IPS-15b (cell line): ENCODE measurements around the gene KANSL1.

Source experiments
- H3K27me3 ChIP-seq: one replicate; pipeline ENCODE4 v1.6.1; 2013; ENCODE audit warnings: low read length; ENCODE audit not compliant: control insufficient read depth, insufficient read depth
- H3K36me3 ChIP-seq: one replicate; pipeline ENCODE4 v1.6.1; 2013; ENCODE audit warnings: low read length; ENCODE audit not compliant: control insufficient read depth, insufficient read depth
- H3K4me1 ChIP-seq: one replicate; pipeline ENCODE4 v1.6.1; 2013; ENCODE audit warnings: mild to moderate bottlenecking, low read length; ENCODE audit not compliant: control insufficient read depth, insufficient read depth
- H3K4me3 ChIP-seq: one replicate; pipeline ENCODE4 v1.5.1; 2013; ENCODE audit warnings: low read depth, low read length
- H3K9ac ChIP-seq: one replicate; pipeline ENCODE4 v1.6.1; 2013; ENCODE audit warnings: low read depth, mild to moderate bottlenecking, low read length
- H3K9me3 ChIP-seq: one replicate; pipeline ENCODE4 v1.6.1; 2013; ENCODE audit warnings: mild to moderate bottlenecking, low read length; ENCODE audit not compliant: control insufficient read depth, insufficient read depth

KANSL1 gene

DNA sequence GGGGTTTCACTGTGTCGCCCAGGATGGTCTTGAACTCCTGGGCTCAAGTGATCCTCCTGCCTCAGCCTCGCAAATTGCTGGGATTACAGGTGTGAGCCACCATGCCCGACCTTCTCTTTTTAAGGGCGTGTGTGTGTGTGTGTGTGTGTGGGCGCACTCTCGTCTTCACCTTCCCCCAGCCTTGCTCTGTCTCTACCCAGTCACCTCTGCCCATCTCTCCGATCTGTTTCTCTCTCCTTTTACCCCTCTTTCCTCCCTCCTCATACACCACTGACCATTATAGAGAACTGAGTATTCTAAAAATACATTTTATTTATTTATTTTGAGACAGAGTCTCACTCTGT lies 190.3 kb downstream of the KANSL1 start:
- Histone ChIP-seq H3K36me3 (no peaks in the 10 kb centered on the region), H3K27me3 (no peaks in the 10 kb centered on the region), H3K9ac (no peak overlapping the region), H3K4me3 (no peak overlapping the region), H3K9me3 (no peaks in the 10 kb centered on the region), H3K4me1 (no peaks in the 10 kb centered on the region)

DNA sequence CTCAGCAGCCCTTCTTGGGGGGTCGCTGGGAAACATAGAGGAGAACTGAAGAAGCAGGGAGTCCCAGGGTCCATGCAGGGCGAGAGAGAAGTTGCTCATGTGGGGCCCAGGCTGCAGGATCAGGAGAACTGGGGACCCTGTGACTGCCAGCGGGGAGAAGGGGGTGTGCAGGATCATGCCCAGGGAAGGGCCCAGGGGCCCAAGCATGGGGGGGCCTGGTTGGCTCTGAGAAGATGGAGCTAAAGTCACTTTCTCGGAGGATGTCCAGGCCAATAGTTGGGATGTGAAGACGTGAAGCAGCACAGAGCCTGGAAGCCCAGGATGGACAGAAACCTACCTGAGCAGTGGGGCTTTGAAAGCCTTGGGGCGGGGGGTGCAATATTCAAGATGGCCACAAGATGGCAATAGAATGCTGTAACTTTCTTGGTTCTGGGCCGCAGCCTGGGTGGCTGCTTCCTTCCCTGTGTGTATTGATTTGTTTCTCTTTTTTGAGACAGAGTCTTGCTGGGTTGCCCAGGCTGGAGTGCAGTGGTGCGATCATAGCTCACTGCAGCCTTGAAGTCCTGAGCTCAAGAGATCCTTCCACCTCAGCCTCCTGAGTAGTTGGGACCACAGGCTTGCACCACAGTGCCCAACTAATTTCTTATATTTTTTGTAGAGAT lies 190.8 kb downstream of the KANSL1 start:
- H3K4me1 ChIP-seq, result no peaks in the 10 kb centered on the region
- no peaks in the 10 kb centered on the region for H3K36me3 ChIP-seq
- H3K4me3 ChIP-seq, result no peak overlapping the region
- no peaks in the 10 kb centered on the region for H3K27me3 ChIP-seq
- H3K9ac ChIP-seq, result no peak overlapping the region
- H3K9me3 ChIP-seq, result no peaks in the 10 kb centered on the region

DNA sequence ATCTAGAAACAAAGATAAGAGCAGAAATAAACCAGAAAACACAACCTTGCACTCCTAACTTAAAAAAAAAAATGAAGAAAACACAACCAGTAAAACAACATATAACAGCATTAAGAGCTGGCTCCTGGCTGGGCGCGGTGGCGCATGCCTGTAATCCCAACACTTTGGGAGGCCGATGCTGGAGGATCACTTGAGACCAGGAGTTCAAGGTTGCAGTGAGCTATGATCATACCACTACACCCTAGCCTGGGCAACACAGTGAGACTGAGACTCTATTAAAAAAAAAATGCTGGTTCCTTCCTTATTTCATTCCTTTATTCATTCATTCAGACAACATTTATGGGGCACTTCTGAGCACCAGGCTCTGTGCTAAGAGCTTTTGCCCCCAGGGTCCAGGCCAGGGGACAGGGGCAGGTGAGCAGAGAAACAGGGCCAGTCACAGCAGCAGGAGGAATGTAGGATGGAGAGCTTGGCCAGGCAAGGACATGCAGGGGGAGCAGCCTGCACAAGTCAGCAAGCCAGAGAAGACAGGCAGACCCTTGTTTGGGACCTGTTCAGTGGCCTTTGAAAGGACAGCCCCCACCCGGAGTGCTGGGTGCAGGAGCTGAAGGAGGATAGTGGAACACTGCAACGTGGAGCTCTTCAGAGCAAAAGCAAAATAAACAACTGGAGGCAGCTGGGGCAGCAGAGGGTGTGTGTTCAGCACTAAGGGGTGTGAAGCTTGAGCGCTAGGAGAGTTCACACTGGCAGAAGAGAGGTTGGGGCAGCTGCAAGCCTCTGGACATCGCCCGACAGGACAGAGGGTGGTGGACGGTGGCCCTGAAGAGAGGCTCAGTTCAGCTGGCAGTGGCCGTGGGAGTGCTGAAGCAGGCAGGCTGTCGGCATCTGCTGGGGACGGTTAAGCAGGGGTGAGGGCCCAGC lies 191.6 kb downstream of the KANSL1 start:
- Histone ChIP-seq H3K4me3 (no peak overlapping the region), H3K27me3 (no peaks in the 10 kb centered on the region), H3K9ac (no peak overlapping the region), H3K9me3 (no peaks in the 10 kb centered on the region), H3K4me1 (no peaks in the 10 kb centered on the region), H3K36me3 (no peaks in the 10 kb centered on the region)

DNA sequence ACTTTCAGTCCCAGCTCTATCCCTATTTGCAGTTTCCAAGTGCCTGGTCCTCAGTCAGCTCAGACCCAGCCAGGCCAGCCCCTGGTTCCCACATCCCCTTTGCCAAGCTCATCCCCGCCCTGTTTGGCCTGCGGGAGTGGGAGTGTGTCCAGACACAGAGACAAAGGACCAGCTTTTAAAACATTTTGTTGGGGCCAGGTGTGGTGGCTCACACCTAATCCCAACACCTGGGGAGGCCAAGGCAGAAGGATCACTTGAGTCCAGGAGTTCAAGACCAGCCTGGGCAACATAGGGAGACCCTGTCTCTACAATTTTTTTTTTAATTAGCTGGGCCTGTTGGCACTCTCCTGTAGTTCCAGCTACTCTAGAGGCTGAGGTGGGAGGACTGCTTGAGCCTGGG lies 192.5 kb downstream of the KANSL1 start:
- Histone ChIP-seq H3K4me3 (no peak overlapping the region), H3K9ac (no peak overlapping the region), H3K4me1 (no peaks in the 10 kb centered on the region), H3K9me3 (no peaks in the 10 kb centered on the region), H3K27me3 (no peaks in the 10 kb centered on the region), H3K36me3 (no peaks in the 10 kb centered on the region)

DNA sequence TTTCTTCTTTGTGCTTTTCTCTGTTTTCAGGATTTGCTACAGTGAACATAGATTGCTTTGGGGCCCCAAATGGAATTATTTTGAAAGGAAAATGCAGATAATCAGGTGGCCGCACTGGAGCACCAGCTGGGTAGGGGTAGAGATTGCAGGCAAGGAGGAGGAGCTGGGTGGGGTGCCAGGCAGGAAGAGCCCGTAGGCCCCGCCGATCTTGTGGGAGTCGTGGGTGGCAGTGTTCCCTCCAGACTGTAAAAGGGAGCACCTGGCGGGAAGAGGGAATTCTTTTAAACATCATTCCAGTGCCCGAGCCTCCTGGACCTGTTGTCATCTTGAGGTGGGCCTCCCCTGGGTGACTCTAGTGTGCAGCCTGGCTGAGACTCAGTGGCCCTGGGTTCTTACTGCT lies 192.9 kb downstream of the KANSL1 start:
- no peak overlapping the region for H3K4me3 ChIP-seq
- no peaks in the 10 kb centered on the region for H3K27me3 ChIP-seq
- no peaks in the 10 kb centered on the region for H3K4me1 ChIP-seq
- H3K9me3 ChIP-seq, result no peaks in the 10 kb centered on the region
- H3K9ac ChIP-seq, result no peak overlapping the region
- H3K36me3 ChIP-seq, result no peaks in the 10 kb centered on the region

DNA sequence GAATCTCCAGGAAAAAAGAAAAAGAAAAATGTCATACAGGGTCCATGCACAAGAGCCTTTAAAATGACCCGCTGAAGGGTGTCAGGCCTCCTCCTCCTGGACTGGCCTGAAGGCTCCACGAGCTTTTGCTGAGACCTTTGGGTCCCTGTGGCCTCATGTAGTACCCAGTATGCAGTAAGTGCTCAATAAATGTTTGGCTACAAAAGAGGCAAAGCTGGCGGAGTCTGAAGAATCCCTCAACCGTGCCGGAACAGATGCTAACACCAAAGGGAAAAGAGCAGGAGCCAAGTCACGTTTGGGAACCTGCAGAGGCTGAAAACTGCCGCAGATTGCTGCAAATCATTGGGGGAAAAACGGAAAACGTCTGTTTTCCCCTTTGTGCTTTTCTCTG lies 193.3 kb downstream of the KANSL1 start:
- no peaks in the 10 kb centered on the region for H3K27me3 ChIP-seq
- no peak overlapping the region for H3K4me3 ChIP-seq
- no peaks in the 10 kb centered on the region for H3K9me3 ChIP-seq
- no peaks in the 10 kb centered on the region for H3K4me1 ChIP-seq
- no peak overlapping the region for H3K9ac ChIP-seq
- H3K36me3 ChIP-seq, result no peaks in the 10 kb centered on the region

DNA sequence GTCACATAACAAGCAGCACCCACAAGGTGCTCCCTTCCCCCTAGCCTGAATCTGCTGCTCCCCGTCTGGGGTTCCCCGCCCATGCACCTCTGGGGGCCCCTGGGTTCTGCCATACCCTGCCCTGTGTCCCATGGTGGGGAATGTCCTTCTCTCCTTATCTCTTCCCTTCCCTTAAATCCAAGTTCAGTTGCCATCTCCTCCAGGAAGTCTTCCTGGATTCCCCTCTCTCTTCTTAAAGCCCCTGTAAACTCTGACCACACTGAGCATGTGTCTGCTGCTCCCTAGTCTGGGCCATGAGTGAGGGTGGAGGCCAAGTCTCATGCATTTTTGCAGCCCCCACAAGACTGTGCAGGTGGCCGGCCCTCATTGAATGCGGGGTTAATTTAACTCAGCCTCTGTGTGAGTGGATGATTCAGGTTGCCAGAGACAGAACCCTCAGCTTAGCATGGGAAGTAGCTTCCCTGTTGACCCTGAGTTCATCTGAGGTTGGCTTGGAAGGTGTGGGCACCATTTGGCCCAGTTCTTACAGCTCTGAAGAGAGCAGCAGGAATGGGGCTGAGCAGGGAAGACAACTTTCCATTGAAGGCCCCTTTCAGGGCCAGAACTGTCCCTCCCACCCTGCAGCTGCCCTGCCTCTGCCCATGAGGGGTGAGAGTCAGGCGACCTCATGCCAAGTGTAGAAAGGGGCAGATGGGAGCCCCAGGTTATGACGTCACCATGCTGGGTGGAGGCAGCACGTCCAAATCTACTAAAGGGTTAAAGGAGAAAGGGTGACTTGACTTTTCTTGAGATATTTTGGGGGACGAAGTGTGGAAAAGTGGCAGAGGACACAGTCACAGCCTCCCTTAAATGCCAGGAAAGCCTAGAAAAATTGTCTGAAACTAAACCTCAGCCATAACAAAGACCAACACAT lies 194.0 kb downstream of the KANSL1 start, which contains the start of gene STH:
Gene STH, plus strand, starts transcription at position 264 of the 913 bp plus-strand sequence. Its CDS starts 30 bp downstream, at position 294.
- H3K27me3 ChIP-seq, result no peaks in the 10 kb centered on the region
- H3K9ac ChIP-seq, result no peak within 1 kb of the TSS
- H3K9me3 ChIP-seq, result no peaks in the 10 kb centered on the region
- no peaks in the 10 kb centered on the region for H3K36me3 ChIP-seq
- no peaks in the 10 kb centered on the region for H3K4me1 ChIP-seq
- H3K4me3 ChIP-seq, result no peak within 1 kb of the TSS

DNA sequence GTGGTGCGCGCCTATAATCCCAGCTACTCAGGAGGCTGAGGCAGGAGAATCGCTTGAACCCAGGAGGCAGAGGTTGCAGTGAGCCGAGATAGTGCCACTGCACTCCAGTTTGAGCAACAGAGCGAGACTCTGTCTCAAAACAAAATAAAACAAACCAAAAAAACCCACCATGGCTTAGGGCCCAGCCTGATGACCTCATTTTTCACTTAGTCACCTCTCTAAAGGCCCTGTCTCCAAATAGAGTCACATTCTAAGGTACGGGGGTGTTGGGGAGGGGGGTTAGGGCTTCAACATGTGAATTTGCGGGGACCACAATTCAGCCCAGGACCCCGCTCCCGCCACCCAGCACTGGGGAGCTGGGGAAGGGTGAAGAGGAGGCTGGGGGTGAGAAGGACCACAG lies 195.6 kb downstream of the KANSL1 start:
- no peak overlapping the region for H3K4me3 ChIP-seq
- no peaks in the 10 kb centered on the region for H3K36me3 ChIP-seq
- no peaks in the 10 kb centered on the region for H3K27me3 ChIP-seq
- peaks cover 2% of the 10 kb centered on the region for H3K4me1 ChIP-seq
- no peak overlapping the region for H3K9ac ChIP-seq
- H3K9me3 ChIP-seq, result no peaks in the 10 kb centered on the region

DNA sequence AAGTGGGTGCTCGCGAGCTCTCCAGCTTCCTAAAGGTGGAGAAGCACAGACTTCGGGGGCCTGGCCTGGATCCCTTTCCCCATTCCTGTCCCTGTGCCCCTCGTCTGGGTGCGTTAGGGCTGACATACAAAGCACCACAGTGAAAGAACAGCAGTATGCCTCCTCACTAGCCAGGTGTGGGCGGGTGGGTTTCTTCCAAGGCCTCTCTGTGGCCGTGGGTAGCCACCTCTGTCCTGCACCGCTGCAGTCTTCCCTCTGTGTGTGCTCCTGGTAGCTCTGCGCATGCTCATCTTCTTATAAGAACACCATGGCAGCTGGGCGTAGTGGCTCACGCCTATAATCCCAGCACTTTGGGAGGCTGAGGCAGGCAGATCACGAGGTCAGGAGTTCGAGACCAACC lies 196.1 kb downstream of the KANSL1 start:
- no peaks in the 10 kb centered on the region for H3K36me3 ChIP-seq
- no peak overlapping the region for H3K9ac ChIP-seq
- peaks cover 2% of the 10 kb centered on the region for H3K4me1 ChIP-seq
- H3K27me3 ChIP-seq, result no peaks in the 10 kb centered on the region
- H3K9me3 ChIP-seq, result no peaks in the 10 kb centered on the region
- H3K4me3 ChIP-seq, result no peak overlapping the region

DNA sequence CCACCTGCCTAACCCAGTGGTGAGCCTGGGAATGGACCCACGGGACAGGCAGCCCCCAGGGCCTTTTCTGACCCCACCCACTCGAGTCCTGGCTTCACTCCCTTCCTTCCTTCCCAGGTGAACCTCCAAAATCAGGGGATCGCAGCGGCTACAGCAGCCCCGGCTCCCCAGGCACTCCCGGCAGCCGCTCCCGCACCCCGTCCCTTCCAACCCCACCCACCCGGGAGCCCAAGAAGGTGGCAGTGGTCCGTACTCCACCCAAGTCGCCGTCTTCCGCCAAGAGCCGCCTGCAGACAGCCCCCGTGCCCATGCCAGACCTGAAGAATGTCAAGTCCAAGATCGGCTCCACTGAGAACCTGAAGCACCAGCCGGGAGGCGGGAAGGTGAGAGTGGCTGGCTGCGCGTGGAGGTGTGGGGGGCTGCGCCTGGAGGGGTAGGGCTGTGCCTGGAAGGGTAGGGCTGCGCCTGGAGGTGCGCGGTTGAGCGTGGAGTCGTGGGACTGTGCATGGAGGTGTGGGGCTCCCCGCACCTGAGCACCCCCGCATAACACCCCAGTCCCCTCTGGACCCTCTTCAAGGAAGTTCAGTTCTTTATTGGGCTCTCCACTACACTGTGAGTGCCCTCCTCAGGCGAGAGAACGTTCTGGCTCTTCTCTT lies 196.8 kb downstream of the KANSL1 start:
- Histone ChIP-seq H3K9me3 (no peaks in the 10 kb centered on the region), H3K4me1 (peaks cover 2% of the 10 kb centered on the region)

DNA sequence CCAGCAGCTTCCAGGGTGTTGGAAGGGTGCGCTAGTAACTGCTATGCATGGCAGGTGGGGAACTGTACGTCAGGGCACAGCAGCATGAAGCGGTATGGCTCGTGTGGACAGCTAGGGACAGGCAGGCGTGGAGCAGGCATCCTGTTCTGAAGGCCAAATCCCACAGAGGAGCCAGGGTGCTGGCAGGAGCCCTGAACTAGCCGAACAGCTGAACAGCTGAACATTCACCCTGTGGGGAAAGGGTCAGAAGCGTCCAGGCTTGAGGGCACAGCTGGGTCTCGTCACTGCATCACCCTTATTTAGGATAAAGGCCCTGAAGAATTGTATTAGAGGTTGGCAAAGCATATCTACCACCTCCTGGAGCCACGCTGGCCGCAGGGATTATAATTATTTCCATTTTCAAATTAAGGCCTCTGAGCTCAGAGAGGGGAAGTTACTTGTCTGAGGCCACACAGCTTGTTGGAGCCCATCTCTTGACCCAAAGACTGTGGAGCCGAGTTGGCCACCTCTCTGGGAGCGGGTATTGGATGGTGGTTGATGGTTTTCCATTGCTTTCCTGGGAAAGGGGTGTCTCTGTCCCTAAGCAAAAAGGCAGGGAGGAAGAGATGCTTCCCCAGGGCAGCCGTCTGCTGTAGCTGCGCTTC lies 197.5 kb downstream of the KANSL1 start:
- no peaks in the 10 kb centered on the region for H3K9me3 ChIP-seq
- H3K9ac ChIP-seq, result no peak overlapping the region
- H3K4me1 ChIP-seq, result peaks cover 2% of the 10 kb centered on the region
- no peaks in the 10 kb centered on the region for H3K27me3 ChIP-seq
- H3K36me3 ChIP-seq, result no peaks in the 10 kb centered on the region
- no peak overlapping the region for H3K4me3 ChIP-seq

More for the DNA sequence above, 196.8 kb downstream of the KANSL1 start:
- Histone ChIP-seq H3K4me3 (no peak overlapping the region), H3K27me3 (no peaks in the 10 kb centered on the region), H3K36me3 (no peaks in the 10 kb centered on the region), H3K9ac (no peak overlapping the region)
